Nephron progenitor cell (in vitro differentiated cells): ENCODE results near the gene KCNH8.
A peak's percentile ranks its signal among the peaks of the same experiment; 100 is the strongest.

Source experiments
- DNase-seq: peaks from one replicate; pipeline ENCODE4 v3.0.0; 2021
- H3K27ac Mint-ChIP-seq: 2 replicates; pipeline ENCODE4 v1.8.0; 2021; ENCODE audit warnings: mild to moderate bottlenecking, moderate library complexity, mixed read lengths
- H3K27me3 Mint-ChIP-seq: 2 replicates; pipeline ENCODE4 v1.8.0; 2021; ENCODE audit warnings: mild to moderate bottlenecking, low read depth, mixed read lengths; ENCODE audit not compliant: poor library complexity
- H3K36me3 Mint-ChIP-seq: 2 replicates; pipeline ENCODE4 v1.8.0; 2021; ENCODE audit warnings: low read depth, mixed read lengths
- H3K4me1 Mint-ChIP-seq: 2 replicates; pipeline ENCODE4 v1.8.0; 2021; ENCODE audit warnings: mixed read lengths
- H3K4me3 Mint-ChIP-seq: 2 replicates; pipeline ENCODE4 v1.8.0; 2021; ENCODE audit warnings: mild to moderate bottlenecking, moderate library complexity, mixed read lengths
- H3K9me3 Mint-ChIP-seq: 2 replicates; pipeline ENCODE4 v1.8.0; 2021; ENCODE audit warnings: mild to moderate bottlenecking, moderate library complexity, mixed read lengths
- TF ChIP-seq, protein P1 (sequence below): fragments of 200-600 bp; sonication (generic); IDR thresholded peaks from 2 replicates; pipeline ENCODE4 v1.5.0; 2021; ENCODE audit warnings: antibody characterized with exemption

Gene KCNH8

DNA sequence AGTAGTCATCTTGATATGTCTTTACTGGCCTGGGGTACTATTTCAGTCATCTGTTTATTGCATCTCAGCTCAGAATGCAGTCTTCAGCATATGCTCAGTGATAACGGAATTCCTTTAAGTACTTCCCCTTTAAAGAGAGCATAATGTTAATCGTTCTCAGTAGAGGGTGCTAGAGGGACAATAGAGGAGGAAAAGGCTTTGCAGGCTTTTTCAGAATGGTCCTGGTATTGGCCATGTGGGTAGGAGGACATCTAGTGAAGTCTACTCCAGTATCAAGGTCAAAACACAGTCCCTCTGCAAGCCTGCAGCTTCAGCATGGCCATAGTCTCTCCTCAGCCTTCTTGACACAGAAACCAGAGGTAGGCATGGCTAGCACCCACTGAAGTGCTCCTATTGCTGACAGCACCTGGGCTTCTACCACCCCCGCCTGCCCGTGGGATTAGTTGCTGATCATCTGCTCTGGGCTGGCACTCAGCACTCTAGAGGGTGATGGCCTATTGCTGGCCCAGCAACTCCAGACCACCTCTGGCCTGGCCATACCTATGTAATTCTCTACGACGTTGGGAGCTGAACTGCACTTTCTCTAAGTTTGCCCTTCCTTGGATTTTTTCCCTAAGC lies 65.4 kb downstream of the KCNH8 start:
- H3K4me1 Mint-ChIP-seq, result no peaks in the 10 kb centered on the region
- H3K27me3 Mint-ChIP-seq, result no peaks in the 10 kb centered on the region
- H3K9me3 Mint-ChIP-seq, result no peaks in the 10 kb centered on the region
- TF ChIP-seq, protein P1, sequence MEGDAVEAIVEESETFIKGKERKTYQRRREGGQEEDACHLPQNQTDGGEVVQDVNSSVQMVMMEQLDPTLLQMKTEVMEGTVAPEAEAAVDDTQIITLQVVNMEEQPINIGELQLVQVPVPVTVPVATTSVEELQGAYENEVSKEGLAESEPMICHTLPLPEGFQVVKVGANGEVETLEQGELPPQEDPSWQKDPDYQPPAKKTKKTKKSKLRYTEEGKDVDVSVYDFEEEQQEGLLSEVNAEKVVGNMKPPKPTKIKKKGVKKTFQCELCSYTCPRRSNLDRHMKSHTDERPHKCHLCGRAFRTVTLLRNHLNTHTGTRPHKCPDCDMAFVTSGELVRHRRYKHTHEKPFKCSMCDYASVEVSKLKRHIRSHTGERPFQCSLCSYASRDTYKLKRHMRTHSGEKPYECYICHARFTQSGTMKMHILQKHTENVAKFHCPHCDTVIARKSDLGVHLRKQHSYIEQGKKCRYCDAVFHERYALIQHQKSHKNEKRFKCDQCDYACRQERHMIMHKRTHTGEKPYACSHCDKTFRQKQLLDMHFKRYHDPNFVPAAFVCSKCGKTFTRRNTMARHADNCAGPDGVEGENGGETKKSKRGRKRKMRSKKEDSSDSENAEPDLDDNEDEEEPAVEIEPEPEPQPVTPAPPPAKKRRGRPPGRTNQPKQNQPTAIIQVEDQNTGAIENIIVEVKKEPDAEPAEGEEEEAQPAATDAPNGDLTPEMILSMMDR, result peak; percentile 16
- H3K27ac Mint-ChIP-seq, result no peak overlapping the region
- no peaks in the 10 kb centered on the region for H3K36me3 Mint-ChIP-seq
- no peak overlapping the region for H3K4me3 Mint-ChIP-seq
- DNase-seq, result no peak

DNA sequence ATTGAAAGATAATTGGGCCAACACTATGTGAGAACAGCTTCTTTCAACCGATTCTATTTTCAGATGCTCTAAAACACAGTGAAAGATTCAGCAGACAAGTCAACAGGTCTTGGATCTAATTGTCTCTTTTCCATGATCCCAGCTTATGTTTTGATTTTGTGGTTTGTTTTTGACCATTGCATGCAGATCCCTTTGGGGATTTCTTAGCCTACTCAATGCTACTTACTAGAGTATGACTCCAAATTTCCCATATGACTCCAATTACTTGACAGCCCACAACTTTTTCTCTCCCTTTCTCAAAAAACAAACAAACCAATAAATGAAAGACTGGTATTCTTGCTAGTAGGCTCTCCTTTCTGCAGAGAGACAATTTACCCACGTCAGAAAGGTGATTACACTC lies 67.1 kb downstream of the KCNH8 start:
- Mint-ChIP-seq H3K27me3 (no peaks in the 10 kb centered on the region), H3K9me3 (no peaks in the 10 kb centered on the region), H3K4me3 (no peak overlapping the region), H3K27ac (no peak overlapping the region), H3K36me3 (no peaks in the 10 kb centered on the region), H3K4me1 (no peaks in the 10 kb centered on the region)
- TF ChIP-seq, protein P1, result no peak
- no peak for DNase-seq

DNA sequence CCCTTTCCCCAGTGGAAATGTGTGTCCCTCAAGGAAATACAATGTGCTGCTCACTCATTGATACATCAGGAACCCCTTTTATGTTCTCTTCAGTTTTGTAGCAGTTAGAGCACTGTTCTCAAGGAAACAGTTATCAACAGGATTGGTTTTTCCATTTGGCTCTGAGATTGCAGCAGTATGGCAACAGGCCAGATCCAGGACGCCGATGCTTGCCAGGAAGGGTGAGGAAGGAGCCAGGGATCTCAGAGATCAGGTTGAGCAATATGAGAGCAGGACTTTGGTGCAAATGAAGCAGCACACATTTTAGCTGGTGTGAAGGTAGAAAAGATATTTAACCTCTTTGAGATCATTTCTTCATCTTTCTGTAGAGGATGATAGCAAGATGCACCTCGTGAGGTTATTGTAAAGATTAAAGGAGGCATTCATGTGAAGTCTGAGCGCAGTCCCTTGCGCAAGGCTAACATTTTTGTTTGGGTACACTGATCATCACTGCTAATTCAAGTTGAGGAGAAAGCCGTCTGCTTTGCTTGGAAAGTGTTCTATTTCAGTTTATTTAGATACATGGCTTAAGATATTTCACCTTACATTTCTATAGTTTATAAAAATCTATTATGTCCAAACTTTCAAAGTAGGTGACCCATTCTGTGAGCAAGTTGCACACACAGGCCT lies 68.5 kb downstream of the KCNH8 start:
- Mint-ChIP-seq H3K36me3 (no peaks in the 10 kb centered on the region), H3K27ac (no peak overlapping the region), H3K27me3 (no peaks in the 10 kb centered on the region), H3K4me1 (no peaks in the 10 kb centered on the region), H3K4me3 (no peak overlapping the region), H3K9me3 (no peaks in the 10 kb centered on the region)
- TF ChIP-seq, protein P1, result no peak
- DNase-seq, result no peak

DNA sequence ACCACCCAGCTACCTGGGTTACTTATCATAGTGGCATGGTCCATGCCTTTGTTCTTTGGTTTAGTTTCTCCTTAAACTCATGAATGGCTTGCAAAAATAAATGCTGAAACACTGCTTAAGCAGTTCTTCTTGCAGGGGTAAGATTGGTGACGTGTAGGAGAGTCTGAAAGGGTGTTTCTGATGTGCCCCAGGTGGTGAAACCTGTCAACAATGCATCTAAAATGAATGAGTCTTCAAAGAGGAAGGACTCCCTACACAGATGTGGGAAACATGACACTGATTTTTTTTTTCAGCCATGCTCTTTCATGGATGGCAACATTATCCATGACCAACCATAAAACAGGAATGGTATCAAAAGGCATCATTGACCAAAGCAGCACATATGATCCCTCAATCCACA lies 72.0 kb downstream of the KCNH8 start:
- no peaks in the 10 kb centered on the region for H3K4me1 Mint-ChIP-seq
- no peak overlapping the region for H3K27ac Mint-ChIP-seq
- DNase-seq, result no peak
- no peaks in the 10 kb centered on the region for H3K27me3 Mint-ChIP-seq
- TF ChIP-seq, protein P1, result no peak
- H3K36me3 Mint-ChIP-seq, result no peaks in the 10 kb centered on the region
- H3K9me3 Mint-ChIP-seq, result no peaks in the 10 kb centered on the region
- no peak overlapping the region for H3K4me3 Mint-ChIP-seq

DNA sequence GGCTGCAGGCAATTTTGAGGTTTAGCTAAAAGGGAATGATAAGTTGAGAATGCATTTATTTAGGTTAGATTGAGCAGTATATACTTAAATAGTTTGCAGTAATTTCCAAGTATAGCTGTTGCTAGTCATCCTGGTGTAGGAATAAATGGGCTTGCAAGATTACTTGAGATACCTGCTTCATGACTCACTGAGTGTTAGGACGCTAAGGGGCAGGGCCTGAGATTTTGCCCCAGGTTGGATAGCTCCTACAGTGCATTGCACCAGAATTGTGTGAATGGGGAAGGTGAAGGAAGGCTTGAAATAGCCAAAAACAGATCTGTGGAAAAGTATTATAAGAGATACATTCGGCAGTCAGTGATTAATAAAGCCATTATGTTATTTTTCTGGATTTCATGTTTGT lies 72.8 kb downstream of the KCNH8 start:
- DNase-seq, result no peak
- H3K27ac Mint-ChIP-seq, result no peak overlapping the region
- TF ChIP-seq, protein P1, result no peak
- H3K4me3 Mint-ChIP-seq, result no peak overlapping the region
- no peaks in the 10 kb centered on the region for H3K36me3 Mint-ChIP-seq
- H3K9me3 Mint-ChIP-seq, result no peaks in the 10 kb centered on the region
- no peaks in the 10 kb centered on the region for H3K27me3 Mint-ChIP-seq
- H3K4me1 Mint-ChIP-seq, result no peaks in the 10 kb centered on the region

DNA sequence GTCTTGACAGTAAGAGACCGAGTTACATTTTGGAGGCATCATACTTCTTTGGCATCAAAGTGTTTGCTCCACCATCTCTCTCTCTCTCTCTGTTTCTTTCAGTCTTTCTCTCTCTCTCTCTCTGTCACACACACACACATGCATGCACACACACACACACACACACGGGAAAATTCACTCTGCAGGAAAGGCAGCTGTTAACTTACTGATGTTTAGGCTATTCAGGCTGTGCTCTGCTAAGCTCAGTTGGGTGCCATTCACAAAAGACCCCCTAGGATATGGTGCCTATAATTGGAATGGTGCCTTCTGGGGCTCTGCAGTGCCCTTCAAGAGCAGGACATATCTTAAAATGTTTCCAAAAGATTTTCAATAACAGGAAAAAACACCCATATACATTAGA lies 78.2 kb downstream of the KCNH8 start:
- TF ChIP-seq, protein P1, result no peak
- Mint-ChIP-seq H3K9me3 (no peaks in the 10 kb centered on the region), H3K27me3 (no peaks in the 10 kb centered on the region), H3K4me1 (no peaks in the 10 kb centered on the region), H3K4me3 (no peak overlapping the region), H3K27ac (no peak overlapping the region), H3K36me3 (no peaks in the 10 kb centered on the region)
- DNase-seq, result no peak
